GM21515 (cell line): ENCODE results near the gene TXNDC2.

Experiments used
- ATAC-seq: cut with Tn5 transposase; IDR thresholded peaks from one replicate; pipeline ENCODE4 v1.9.1; 2021; ENCODE audit not compliant: unreplicated experiment

Gene TXNDC2

GRCh38 chr18:9859232-9859631 is 26.5 kb upstream of the TXNDC2 start:
- no peak for ATAC-seq

DNA sequence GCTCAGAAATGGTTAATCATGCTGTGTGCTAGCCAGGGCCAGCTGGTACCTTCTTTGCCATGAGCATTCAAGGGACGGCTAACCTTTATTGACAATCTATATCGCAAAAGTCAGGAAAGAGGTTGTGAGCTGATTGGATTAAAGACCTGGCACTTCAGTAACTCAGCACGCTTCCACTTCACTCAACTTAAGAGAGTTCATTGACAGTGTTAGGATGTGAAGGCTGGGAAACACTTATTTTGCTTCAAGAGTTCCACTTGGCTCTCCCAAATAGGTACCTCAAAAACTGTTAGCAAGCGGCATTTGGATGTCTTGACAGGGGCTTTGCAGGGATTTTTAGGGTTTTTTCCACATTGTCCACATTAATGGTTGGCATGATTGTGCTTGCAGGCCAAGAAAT is 25.1 kb upstream of the TXNDC2 start:
- no peak for ATAC-seq

DNA sequence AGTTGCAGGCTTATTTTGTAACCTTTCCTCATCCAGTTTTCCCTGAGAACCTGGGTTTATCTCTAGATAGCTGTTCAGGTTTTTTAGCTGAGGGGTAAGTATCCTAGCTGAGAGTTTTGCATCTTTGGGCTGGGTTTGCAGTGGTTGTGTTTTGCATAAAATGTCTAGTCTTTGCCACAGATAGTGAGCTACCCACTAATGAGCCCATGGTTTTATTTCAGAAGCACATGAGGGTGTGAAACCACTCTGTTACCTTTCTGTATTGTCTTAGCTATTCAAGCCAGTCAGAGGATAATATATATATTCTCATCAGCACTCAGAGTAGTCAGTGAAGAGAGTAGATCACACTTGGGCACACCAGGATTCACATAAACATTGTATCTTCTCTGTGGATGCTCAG is 24.6 kb upstream of the TXNDC2 start:
- ATAC-seq, result peak; percentile 74

GRCh38 chr18:9861933-9862332 is 23.8 kb upstream of the TXNDC2 start:
- ATAC-seq, result peak; percentile 55

GRCh38 chr18:9862686-9863085 is 23.1 kb upstream of the TXNDC2 start:
- no peak for ATAC-seq

GRCh38 chr18:9863282-9863681 is 22.5 kb upstream of the TXNDC2 start:
- no peak for ATAC-seq

GRCh38 chr18:9865764-9866490 is 19.8 kb upstream of the TXNDC2 start:
- ATAC-seq, result no peak

- no peak for ATAC-seq
Measured at GRCh38 chr18:9866627-9867026, 19.1 kb upstream of the TXNDC2 start.

DNA sequence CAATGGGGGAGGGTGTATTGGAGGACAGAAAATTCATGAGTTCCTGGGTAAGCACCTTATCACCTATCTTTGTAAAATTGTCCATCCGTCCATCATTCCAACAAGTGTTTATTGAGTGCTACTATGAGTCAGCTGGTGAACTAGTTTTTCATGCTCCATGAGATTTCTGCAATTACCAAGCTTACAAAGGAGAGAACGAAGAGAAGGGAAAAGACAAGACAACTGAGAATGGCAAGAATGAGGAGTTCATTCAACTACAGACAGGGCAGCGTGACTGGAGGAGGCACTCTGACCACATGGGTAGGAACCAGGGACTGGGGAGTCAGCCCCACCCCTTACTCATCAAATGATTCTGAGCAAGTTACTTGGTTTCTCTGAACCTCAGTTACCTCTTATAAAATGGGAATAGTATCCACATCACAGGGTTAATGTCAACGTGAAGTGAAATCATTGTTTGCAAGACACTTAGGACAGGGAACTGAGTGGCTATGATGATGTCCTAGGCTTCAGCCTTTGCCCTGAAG is 18.6 kb upstream of the TXNDC2 start:
- no peak for ATAC-seq

GRCh38 chr18:9868857-9869714 is 16.7 kb upstream of the TXNDC2 start:
- no peak for ATAC-seq

DNA sequence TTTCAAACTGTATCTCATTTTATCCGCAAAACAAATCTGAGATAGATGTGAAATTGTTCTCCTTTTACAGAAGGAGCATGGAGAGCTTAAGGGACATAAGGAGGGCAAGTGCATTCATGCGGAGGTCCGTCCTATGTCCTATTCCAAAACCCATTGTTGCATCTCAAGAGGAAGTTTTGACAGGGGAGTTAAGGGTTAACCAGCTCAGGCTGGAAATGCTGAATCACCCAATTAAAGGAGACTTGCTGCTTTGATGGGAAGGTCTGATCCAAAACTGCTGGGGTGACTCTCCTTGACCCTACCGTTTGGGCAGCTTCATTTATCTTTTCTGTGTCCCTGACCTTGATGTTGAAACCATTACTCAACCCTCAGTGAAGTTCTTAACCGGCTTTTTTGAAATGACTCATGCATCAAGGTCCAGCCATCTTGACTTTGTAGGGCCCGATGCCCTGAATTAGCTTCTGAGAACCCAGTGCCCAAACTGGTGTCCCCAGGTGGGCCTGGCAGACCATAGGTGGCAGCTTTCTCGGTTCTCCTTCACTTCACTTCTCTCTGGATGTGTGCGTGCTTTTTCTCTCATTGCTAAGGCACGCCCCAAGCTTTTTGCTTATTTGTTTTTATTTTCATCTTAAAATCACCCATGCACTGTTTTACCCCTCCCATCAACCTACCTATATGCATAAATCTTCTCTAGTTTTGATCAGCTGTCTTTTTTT is 15.9 kb upstream of the TXNDC2 start:
- peak; percentile 56 for ATAC-seq

- no peak for ATAC-seq
Measured at GRCh38 chr18:9870431-9871008, 15.3 kb upstream of the TXNDC2 start.

DNA sequence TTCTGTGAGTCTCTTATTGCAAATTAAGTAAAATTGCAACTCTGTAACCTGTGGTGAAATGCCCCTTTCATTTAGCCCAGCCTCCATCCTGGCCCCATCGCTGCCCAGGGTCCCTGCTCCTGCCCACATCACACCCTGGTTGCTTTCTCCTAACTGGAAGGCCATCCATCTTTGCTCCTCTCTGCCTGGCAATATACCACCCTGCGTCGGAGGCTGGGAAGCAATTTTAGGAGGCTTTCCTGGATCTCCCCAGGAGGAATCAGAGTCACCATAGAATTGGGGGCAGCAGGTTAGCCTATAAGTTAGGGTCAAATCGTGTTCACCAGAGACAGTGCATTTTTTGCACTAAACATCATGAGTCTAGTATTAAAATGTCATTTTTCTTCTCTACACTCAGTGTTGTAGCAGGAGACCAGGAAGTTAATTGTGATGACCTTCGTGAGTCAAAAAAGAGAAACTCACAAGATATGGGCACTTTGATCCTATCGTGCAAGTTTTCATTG is 14.5 kb upstream of the TXNDC2 start:
- no peak for ATAC-seq

DNA sequence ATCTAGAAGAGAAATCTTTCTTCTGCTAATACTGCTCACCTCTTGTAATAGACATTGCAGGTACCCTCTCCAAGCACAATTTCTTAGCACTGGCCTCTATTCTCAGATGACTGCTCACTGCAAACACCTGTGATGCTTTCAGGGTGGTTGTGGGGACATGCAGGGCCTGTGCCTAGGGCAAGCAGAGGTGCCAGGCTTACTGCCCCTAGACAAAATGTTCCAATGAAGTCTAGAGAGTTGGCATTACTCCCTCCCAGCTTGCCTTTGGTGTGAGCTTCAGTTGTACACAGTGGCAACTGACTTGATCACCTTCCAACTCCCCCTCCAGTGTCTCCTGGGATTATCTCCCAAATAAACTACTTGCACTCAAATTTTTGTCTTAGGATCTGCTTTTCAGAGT is 12.9 kb upstream of the TXNDC2 start:
- ATAC-seq, result no peak

DNA sequence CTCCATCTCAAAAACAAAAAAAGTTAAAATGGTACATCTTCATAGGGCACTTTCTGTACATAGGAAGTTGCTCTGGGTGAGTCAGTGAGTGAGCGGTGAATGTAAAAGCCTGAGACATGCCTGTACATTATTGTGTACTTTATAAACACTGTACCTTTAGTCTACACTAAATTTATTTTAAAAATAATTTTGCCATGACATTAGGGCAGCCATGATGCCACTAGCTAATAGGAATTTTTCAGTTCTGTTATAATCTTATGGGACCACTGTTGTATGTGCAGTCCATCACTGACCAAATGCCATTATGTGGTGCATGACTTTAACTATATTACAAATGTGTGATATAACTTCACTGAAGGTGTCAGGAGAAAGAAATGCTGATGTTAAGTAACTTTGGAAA is 11.0 kb upstream of the TXNDC2 start:
- no peak for ATAC-seq

GRCh38 chr18:9876212-9876866 is 9.4 kb upstream of the TXNDC2 start:
- no peak for ATAC-seq

DNA sequence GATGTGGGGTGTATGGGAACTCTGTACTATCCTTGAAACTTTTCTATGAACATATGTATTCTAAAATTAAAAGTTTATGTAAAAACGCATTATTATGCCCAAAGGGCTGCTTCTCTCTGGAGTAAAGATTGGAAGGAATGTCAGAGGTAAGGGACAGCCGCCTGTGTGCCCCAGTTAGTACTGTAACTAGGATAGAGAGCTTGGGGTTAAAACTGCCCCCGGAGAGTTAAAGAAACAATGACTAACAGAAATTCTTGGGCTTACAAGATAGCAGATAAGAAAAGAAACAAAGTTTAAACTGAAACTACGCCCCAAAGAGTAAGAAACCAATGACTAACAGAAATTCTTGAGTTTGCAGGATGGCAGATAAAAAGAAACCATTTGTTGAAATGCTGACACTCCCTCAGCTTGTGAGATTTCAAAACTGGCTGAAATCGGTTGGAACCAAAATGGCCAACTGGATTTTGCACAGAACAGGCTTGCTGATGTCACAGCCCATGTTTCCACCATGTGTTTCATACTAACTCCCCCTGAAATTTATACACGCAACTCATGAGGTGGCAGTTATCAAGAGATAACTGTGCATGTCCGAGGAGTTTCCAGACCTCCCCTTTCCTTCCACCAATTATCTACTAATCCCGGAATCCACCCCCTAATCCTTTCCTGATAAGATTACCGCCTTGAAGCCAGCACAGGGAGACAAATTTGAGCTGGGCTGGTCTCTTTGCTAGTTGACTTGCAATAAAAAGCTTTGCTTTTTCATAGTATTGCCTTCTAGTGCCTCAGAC is 8.7 kb upstream of the TXNDC2 start:
- ATAC-seq, result no peak

GRCh38 chr18:9877655-9878014 is 8.1 kb upstream of the TXNDC2 start:
- ATAC-seq, result no peak

DNA sequence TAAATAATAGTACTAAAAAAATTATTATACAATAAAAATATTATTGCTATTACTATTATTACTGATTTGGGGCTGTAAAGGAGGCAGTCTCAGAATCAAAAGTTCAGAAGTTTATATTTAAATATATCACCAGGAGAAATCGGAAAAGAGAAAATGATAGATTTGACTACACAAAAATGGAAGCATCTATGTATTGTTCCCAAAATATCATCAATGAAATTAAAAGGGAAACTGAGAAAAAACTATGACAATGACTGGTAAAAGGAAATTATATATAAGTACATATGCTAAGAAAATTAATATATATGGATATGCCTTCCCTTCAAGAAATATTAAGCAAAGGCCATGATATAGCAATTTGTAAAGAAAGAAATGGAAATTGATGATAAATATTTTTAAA is 7.7 kb upstream of the TXNDC2 start:
- ATAC-seq, result no peak

GRCh38 chr18:9878783-9879242 is 7.0 kb upstream of the TXNDC2 start:
- ATAC-seq, result no peak
